IMR-90 (cell line): ENCODE results near the gene KRT80. TPM values are rescaled to one million over a fixed set of nuclear protein-coding genes. Genes with fewer than 3 reads are reported as not detected.

Experiments
- ATAC-seq: fragments of 200-7000 bp; cut with Tn5 transposase; 2 replicates; pipeline ENCODE4 v1.9.1; 2020; ENCODE audit warnings: low read depth, mild to moderate bottlenecking, moderate library complexity
- BruUV-seq: library from RNA; stranded (reverse); fragments of 400-500 nt; replicated peaks from 2 replicates; lab custom pipeline; 2021; lab: Mats Ljungman, UMichigan
- CTCF ChIA-PET: fragments of 300-600 bp; formaldehyde crosslinking; extraction: SDS; loops from one replicate; lab custom pipeline; 2021; ENCODE audit warnings: antibody characterized with exemption; lab: Yijun Ruan, JAX
- POLR2A ChIA-PET: fragments of 300-600 bp; sonication (Branson Sonifier 250); formaldehyde crosslinking; loops from one replicate; lab custom pipeline; 2022; ENCODE audit warnings: antibody characterized with exemption; ENCODE audit not compliant: unreplicated experiment; lab: Charles Lee
- DNase-seq: peaks from one replicate; pipeline ENCODE4 v3.0.0; 2013
- H2AFZ ChIP-seq: replicated peaks from 2 replicates; pipeline ENCODE3; 2013; ENCODE audit warnings: low read length, mild to moderate bottlenecking; ENCODE audit not compliant: poor library complexity
- H2AK5ac ChIP-seq: 2 replicates; pipeline ENCODE4 v1.6.1; 2013; ENCODE audit warnings: low read depth, low read length, inconsistent platforms
- H2AK9ac ChIP-seq: replicated peaks from 2 replicates; pipeline ENCODE3; 2013; ENCODE audit warnings: mild to moderate bottlenecking, low read depth, low read length, moderate library complexity; ENCODE audit not compliant: poor library complexity
- H2BK120ac ChIP-seq: 2 replicates; pipeline ENCODE4 v1.6.1; 2013; ENCODE audit warnings: low read depth, low read length, inconsistent platforms
- H2BK15ac ChIP-seq: 3 replicates; pipeline ENCODE4 v1.6.1; 2013; ENCODE audit warnings: low read depth, low read length, inconsistent platforms
- H2BK20ac ChIP-seq: 2 replicates; pipeline ENCODE4 v1.6.1; 2013; ENCODE audit warnings: low read depth, mild to moderate bottlenecking, inconsistent platforms, low read length, moderate library complexity
- H2BK5ac ChIP-seq: 2 replicates; pipeline ENCODE4 v1.6.1; 2013; ENCODE audit warnings: mild to moderate bottlenecking, low read depth, low read length, inconsistent platforms; ENCODE audit not compliant: poor library complexity, severe bottlenecking
- H3K14ac ChIP-seq: replicated peaks from 2 replicates; pipeline ENCODE4 v1.6.1; 2013; ENCODE audit warnings: low read depth, low read length, inconsistent platforms
- H3K18ac ChIP-seq: 2 replicates; pipeline ENCODE4 v1.6.1; 2013; ENCODE audit warnings: low read depth, low read length, control low read depth
- H3K23ac ChIP-seq: 2 replicates; pipeline ENCODE4 v1.6.1; 2013; ENCODE audit warnings: low read depth, low read length, inconsistent platforms
- H3K27ac ChIP-seq: 2 replicates; pipeline ENCODE4 v1.5.1; 2013; ENCODE audit warnings: mild to moderate bottlenecking, control low read depth, low read length; ENCODE audit not compliant: insufficient read depth
- H3K27me3 ChIP-seq: 2 replicates; pipeline ENCODE4 v1.6.1; 2013; ENCODE audit warnings: low read length; ENCODE audit not compliant: control insufficient read depth, insufficient read depth
- H3K36me3 ChIP-seq: 2 replicates; pipeline ENCODE4 v1.6.1; 2013; ENCODE audit warnings: low read length, mixed read lengths; ENCODE audit not compliant: control insufficient read depth, insufficient read depth
- H3K4ac ChIP-seq: 2 replicates; pipeline ENCODE4 v1.6.1; 2013; ENCODE audit warnings: low read depth, low read length, inconsistent platforms
- H3K4me1 ChIP-seq: 2 replicates; pipeline ENCODE4 v1.6.1; 2013; ENCODE audit warnings: low read length, mixed read lengths; ENCODE audit not compliant: control insufficient read depth, insufficient read depth
- H3K4me2 ChIP-seq: 2 replicates; pipeline ENCODE4 v1.6.1; 2013; ENCODE audit warnings: low read depth, mild to moderate bottlenecking, control low read depth, low read length, moderate library complexity
- H3K4me3 ChIP-seq: 2 replicates; pipeline ENCODE4 v1.5.1; 2013; ENCODE audit warnings: low read depth, mild to moderate bottlenecking, control low read depth, low read length, moderate library complexity; ENCODE audit not compliant: insufficient read depth
- H3K56ac ChIP-seq: 2 replicates; pipeline ENCODE4 v1.6.1; 2013; ENCODE audit warnings: low read length, inconsistent platforms; ENCODE audit not compliant: insufficient read depth; ENCODE audit errors: extremely low read depth
- H3K79me1 ChIP-seq, 2 experiments: 2 replicates each; pipeline ENCODE4 v1.6.1; 2013; ENCODE audit warnings: low read length in 2 of 2, inconsistent platforms in 1 of 2, low read depth in 1 of 2
- H3K9ac ChIP-seq: 2 replicates; pipeline ENCODE4 v1.6.1; 2013; ENCODE audit warnings: low read depth, low read length, control low read depth
- H3K9me1 ChIP-seq: 2 replicates; pipeline ENCODE4 v1.6.1; 2013; ENCODE audit warnings: low read length, inconsistent platforms; ENCODE audit not compliant: insufficient read depth
- H3K9me3 ChIP-seq: 2 replicates; pipeline ENCODE4 v1.6.1; 2013; ENCODE audit warnings: low read length; ENCODE audit not compliant: control insufficient read depth, insufficient read depth
- H4K20me1 ChIP-seq: 2 replicates; pipeline ENCODE4 v1.6.1; 2013; ENCODE audit warnings: low read length, inconsistent platforms; ENCODE audit not compliant: insufficient read depth
- H4K5ac ChIP-seq: 2 replicates; pipeline ENCODE4 v1.6.1; 2013; ENCODE audit warnings: mild to moderate bottlenecking, low read depth, low read length, control low read depth
- H4K8ac ChIP-seq, 2 experiments: 2 replicates each; pipeline ENCODE4 v1.6.1; 2013; ENCODE audit warnings: low read depth in 2 of 2, low read length in 2 of 2, control low read depth in 1 of 2, inconsistent platforms in 1 of 2
- H4K91ac ChIP-seq: 2 replicates; pipeline ENCODE4 v1.6.1; 2013; ENCODE audit warnings: low read depth, low read length, inconsistent platforms; ENCODE audit not compliant: insufficient read depth
- BHLHE40 ChIP-seq: fragments of 150-350 bp; IDR thresholded peaks from 2 replicates; pipeline ENCODE4 v1.6.1; 2016; ENCODE audit warnings: mild to moderate bottlenecking, low read depth, low read length
- CEBPB ChIP-seq: IDR thresholded peaks from 2 replicates; pipeline ENCODE4 v1.6.1; 2012; ENCODE audit warnings: low read depth, low read length, improper control_type of control experiment
- CHD1 ChIP-seq: IDR thresholded peaks from 2 replicates; pipeline ENCODE4 v1.6.1; 2012; ENCODE audit warnings: low read depth, low read length, improper control_type of control experiment
- ELK1 ChIP-seq: fragments of 150-350 bp; IDR thresholded peaks from 2 replicates; pipeline ENCODE4 v1.6.1; 2016; ENCODE audit warnings: low read depth, mild to moderate bottlenecking, low read length, moderate library complexity, borderline replicate concordance
- FOS ChIP-seq: fragments of 150-350 bp; IDR thresholded peaks from 2 replicates; pipeline ENCODE4 v1.6.1; 2016; ENCODE audit warnings: low read depth, low read length
- MAFK ChIP-seq: IDR thresholded peaks from 2 replicates; pipeline ENCODE4 v1.6.1; 2012; ENCODE audit warnings: low read depth, low read length, improper control_type of control experiment
- MAZ ChIP-seq: IDR thresholded peaks from 2 replicates; pipeline ENCODE4 v1.6.1; 2012; ENCODE audit warnings: low read depth, mild to moderate bottlenecking, low read length, improper control_type of control experiment, moderate library complexity, borderline replicate concordance
- MXI1 ChIP-seq: IDR thresholded peaks from 2 replicates; pipeline ENCODE4 v1.6.1; 2012; ENCODE audit warnings: low read depth, mild to moderate bottlenecking, low read length, moderate library complexity, borderline replicate concordance
- NFE2L2 ChIP-seq: fragments of 150-350 bp; IDR thresholded peaks from 2 replicates; pipeline ENCODE4 v1.6.1; 2016; ENCODE audit warnings: low read depth, mild to moderate bottlenecking, low read length
- POLR2A ChIP-seq: IDR thresholded peaks from 2 replicates; pipeline ENCODE4 v1.6.1; 2012; ENCODE audit warnings: mild to moderate bottlenecking, low read depth, low read length
- RCOR1 ChIP-seq: IDR thresholded peaks from 2 replicates; pipeline ENCODE4 v1.6.1; 2012; ENCODE audit warnings: mild to moderate bottlenecking, low read length, improper control_type of control experiment; ENCODE audit not compliant: insufficient replicate concordance
- RFX5 ChIP-seq: IDR thresholded peaks from 2 replicates; pipeline ENCODE4 v1.8.0; 2012; ENCODE audit warnings: low read depth, mild to moderate bottlenecking, low read length, moderate library complexity
- SMC3 ChIP-seq: fragments of 150-350 bp; IDR thresholded peaks from 2 replicates; pipeline ENCODE4 v1.6.1; 2016; ENCODE audit warnings: low read depth, mild to moderate bottlenecking, antibody characterized with exemption, low read length, moderate library complexity
- WGBS, 2 experiments: methylation state at CpG; one replicate each; pipeline versions ENCODE4 v1.1.5 to v1.1.7; 2013; ENCODE audit warnings: missing lambda C conversion rate in 2 of 2; ENCODE audit not compliant: insufficient read length in 1 of 2; ENCODE audit errors: extremely low coverage in 2 of 2; 5-methylcytosine and 5-hydroxymethylcytosine counted together
- dilution Hi-C: fragments of 300-500 bp; cut with HindIII; formaldehyde crosslinking; loops from one replicate; pipeline ENCODE4 v1.14.3; 2018; ENCODE audit warnings: low sequenced_read_pairs; ENCODE audit not compliant: unreplicated experiment
- in situ Hi-C: fragments of 300-500 bp; cut with MboI; formaldehyde crosslinking; loops from 3 replicates; pipeline ENCODE4 v1.14.3; 2019; ENCODE audit warnings: low sequenced_read_pairs, inconsistent platforms, mixed read lengths
- intact Hi-C: fragments of 100-400 bp; cut with micrococcal nuclease; formaldehyde crosslinking; loops from 2 replicates; pipeline ENCODE4 v1.10.0; 2022
- polyA plus RNA-seq, 3 experiments: library from polyadenylated mRNA; depleted of rRNA; stranded (reverse); fragments of >200 nt; gene quantifications; 2 replicates each; pipeline ENCODE4 v1.2.3, GENCODE V29; 2012; ENCODE audit warnings: low replicate concordance in 1 of 3
- total RNA-seq: library from RNA; depleted of rRNA; stranded (reverse); fragments of >200 nt; gene quantifications from 2 replicates; pipeline ENCODE4 v1.2.3, GENCODE V29; 2012

KRT80 gene
- total and polyA plus RNA-seq, 2 of the 4 experiments (the other 2 are of a cell fraction), result 0.54 to 3.4 TPM

- ATAC-seq (no peak), DNase-seq (peak; percentile 17)
- H3K18ac ChIP-seq, result 0 out of 2 replicates have a peak overlapping the region, but pooled peaks have one; percentile 41
- peak overlapping the region; percentile 94 for H2BK15ac ChIP-seq
- H3K14ac ChIP-seq, result no peak overlapping the region; the same call in 1 of the 2 replicates
- H4K5ac ChIP-seq, result peak overlapping the region; percentile 19; the same call in 1 of the 2 replicates
- H3K23ac ChIP-seq, result no peak overlapping the region
- H3K9ac ChIP-seq, result no peak overlapping the region
- BruUV-seq, result no TSS peak
- H3K4me1 ChIP-seq, result peaks cover 47% of the 10 kb centered on the region
- H3K56ac ChIP-seq, result no peak overlapping the region
- H2BK20ac ChIP-seq, result peak overlapping the region; percentile 100
- POLR2A ChIA-PET, result no interaction called here
- peak overlapping the region; percentile 99 for H4K91ac ChIP-seq
- H4K20me1 ChIP-seq, result no peaks in the 10 kb centered on the region
- H3K9me1 ChIP-seq, result peaks cover 37% of the 10 kb centered on the region
- no peak overlapping the region for H2AK9ac ChIP-seq
- no peak overlapping the region for H3K27ac ChIP-seq
- H2BK5ac ChIP-seq, result no peak overlapping the region
- peak overlapping the region; percentile 81 for H2BK120ac ChIP-seq
- in situ Hi-C loops (no loop called here), dilution Hi-C loops (no loop called here), intact Hi-C loops (no loop called here)
- H3K27me3 ChIP-seq, result no peaks in the 10 kb centered on the region
- peak overlapping the region; percentile 14 to 73; a peak in 2 of 4 replicates for H4K8ac ChIP-seq
- H3K9me3 ChIP-seq, result no peaks in the 10 kb centered on the region
- TF ChIP-seq CHD1 (no peak), SMC3 (no peak), RFX5 (no peak), BHLHE40 (no peak), MXI1 (no peak), NFE2L2 (no peak), ELK1 (no peak), MAFK (no peak), RCOR1 (no peak), CEBPB (no peak), FOS (no peak), POLR2A (no peak), MAZ (no peak)
- WGBS, 2 experiments, result 100% methylated on average over 3 of the region's 8 CpGs; no CpG with 5 or more reads in 1 of the 2 experiments
- no peaks in the 10 kb centered on the region for H3K36me3 ChIP-seq
- CTCF ChIA-PET, result no interaction called here
- H2AK5ac ChIP-seq, result peak overlapping the region; percentile 87
- H3K4ac ChIP-seq, result peak overlapping the region; percentile 99
- no peak overlapping the region for H3K4me2 ChIP-seq
- H3K4me3 ChIP-seq, result no peak overlapping the region
- H2AFZ ChIP-seq, result no peak overlapping the region
- H3K79me1 ChIP-seq, result peaks cover 0 to 18% of the 10 kb centered on the region in 2 experiments; a peak in 2 of 4 replicates
These were observed 3.4 kb upstream of the KRT80 start for GRCh38 chr12:52195065-52195730.
